H1 (cell line): ENCODE data around the gene DIS3. TPM values are rescaled to one million over a fixed set of nuclear protein-coding genes. Genes with fewer than 3 reads are reported as not detected.

Experiments
- CTCF ChIA-PET: fragments of 300-600 bp; sonication (Branson Sonifier 250); formaldehyde crosslinking; loops from one replicate; lab custom pipeline; 2021; ENCODE audit not compliant: partially characterized antibody; lab: Charles Lee
- POLR2A ChIA-PET: fragments of 300-600 bp; sonication (Branson Sonifier 250); formaldehyde crosslinking; loops from one replicate; lab custom pipeline; 2021; ENCODE audit warnings: inconsistent platforms; ENCODE audit not compliant: partially characterized antibody; lab: Charles Lee
- DNase-seq, 2 experiments: peaks; one replicate each; pipeline versions ENCODE4 v3.0.0 to v3.0.0-alpha.2; 2010 to 2022; ENCODE audit warnings: low spot score in 2 of 2, low read depth in 1 of 2, mixed read lengths in 1 of 2
- FAIRE-seq: peaks from 2 replicates; lab custom pipeline; 2011; peaks lifted over from hg19 to GRCh38; lab: Jason Lieb, UNC
- H2AFZ ChIP-seq: 2 replicates; pipeline ENCODE4 v1.8.1; 2012; ENCODE audit warnings: low read length, inconsistent platforms
- H2AK5ac ChIP-seq: 2 replicates; pipeline ENCODE4 v1.6.1; 2013; ENCODE audit warnings: low read depth, low read length
- H2BK120ac ChIP-seq: replicated peaks from 2 replicates; pipeline ENCODE3; 2013; ENCODE audit warnings: low read depth, low read length, inconsistent platforms
- H2BK12ac ChIP-seq: 2 replicates; pipeline ENCODE4 v1.6.1; 2013; ENCODE audit warnings: low read depth, low read length
- H2BK15ac ChIP-seq: 2 replicates; pipeline ENCODE4 v1.6.1; 2013; ENCODE audit warnings: low read length
- H2BK20ac ChIP-seq: 2 replicates; pipeline ENCODE4 v1.6.1; 2013; ENCODE audit warnings: low read length
- H2BK5ac ChIP-seq: 2 replicates; pipeline ENCODE4 v1.6.1; 2013; ENCODE audit warnings: low read depth, low read length
- H3K14ac ChIP-seq: 2 replicates; pipeline ENCODE4 v1.6.1; 2013; ENCODE audit warnings: inconsistent platforms; ENCODE audit not compliant: insufficient read length
- H3K18ac ChIP-seq: 2 replicates; pipeline ENCODE4 v1.6.1; 2013; ENCODE audit warnings: low read length; ENCODE audit errors: extremely low read depth
- H3K23ac ChIP-seq: 2 replicates; pipeline ENCODE4 v1.6.1; 2013; ENCODE audit warnings: inconsistent platforms; ENCODE audit not compliant: insufficient read length
- H3K23me2 ChIP-seq: 2 replicates; pipeline ENCODE4 v1.6.1; 2013; ENCODE audit warnings: low read depth, low read length
- H3K27ac ChIP-seq: 2 replicates; pipeline ENCODE4 v1.6.1; 2011; ENCODE audit warnings: low read depth, low read length, inconsistent platforms
- H3K27me3 ChIP-seq, 4 experiments: replicated peaks in 1 of 4; 1 replicate in 1 of 4; 2 replicates in 3 of 4; pipeline versions ENCODE4 v1.6.1 to v1.8.1; 2011 to 2013; ENCODE audit warnings: low read length in 3 of 4, mild to moderate bottlenecking in 3 of 4, inconsistent platforms in 2 of 4, mixed read lengths in 2 of 4, moderate library complexity in 1 of 4; ENCODE audit not compliant: control insufficient read depth in 3 of 4, insufficient read depth in 3 of 4; ENCODE audit errors: extremely low read depth in 1 of 4
- H3K36me3 ChIP-seq, 4 experiments: 2 replicates each; pipeline versions ENCODE4 v1.6.1 to v1.8.1; 2011 to 2013; ENCODE audit warnings: mild to moderate bottlenecking in 4 of 4, low read length in 3 of 4, moderate library complexity in 2 of 4, control low read depth in 1 of 4, inconsistent platforms in 1 of 4; ENCODE audit not compliant: insufficient read depth in 4 of 4, control insufficient read depth in 2 of 4
- H3K4ac ChIP-seq: replicated peaks from 2 replicates; pipeline ENCODE3; 2013; ENCODE audit warnings: low read length, low read depth, mixed read lengths, inconsistent platforms; ENCODE audit not compliant: insufficient read length
- H3K4me1 ChIP-seq, 4 experiments: replicated peaks in 1 of 4; 1 replicate in 1 of 4; 2 replicates in 3 of 4; pipeline versions ENCODE4 v1.6.1 to v1.8.1; 2011 to 2013; ENCODE audit warnings: low read length in 3 of 4, inconsistent platforms in 2 of 4, mixed read lengths in 1 of 4; ENCODE audit not compliant: insufficient read depth in 4 of 4, control insufficient read depth in 3 of 4
- H3K4me2 ChIP-seq, 2 experiments: 2 replicates each; pipeline versions ENCODE4 v1.6.1 to v1.8.1; 2011 to 2013; ENCODE audit warnings: low read depth in 2 of 2, low read length in 2 of 2, control low read depth in 1 of 2, inconsistent platforms in 1 of 2, mild to moderate bottlenecking in 1 of 2; ENCODE audit not compliant: insufficient read depth in 1 of 2
- H3K4me3 ChIP-seq, 4 experiments: fragments of 200-600, 300-600 bp in 1 of 4; sonication (generic), shearing (Covaris generic), sonication (Bioruptor Twin) in 1 of 4; 2 replicates each; pipeline versions ENCODE4 v1.5.1 to v1.8.1; 2011 to 2016; ENCODE audit warnings: low read length in 4 of 4, low read depth in 3 of 4, control low read depth in 2 of 4, inconsistent platforms in 2 of 4, mild to moderate bottlenecking in 2 of 4, mixed read lengths in 1 of 4, moderate library complexity in 1 of 4; ENCODE audit not compliant: insufficient read depth in 2 of 4; ENCODE audit errors: extremely low read depth in 1 of 4
- H3K56ac ChIP-seq: replicated peaks from 2 replicates; pipeline ENCODE3; 2013; ENCODE audit warnings: low read depth, mild to moderate bottlenecking, mixed read lengths, low read length, inconsistent platforms; ENCODE audit not compliant: insufficient read length
- H3K79me1 ChIP-seq: 2 replicates; pipeline ENCODE4 v1.6.1; 2013; ENCODE audit warnings: low read depth, low read length, control low read depth
- H3K79me2 ChIP-seq, 2 experiments: 2 replicates each; pipeline versions ENCODE4 v1.6.1 to v1.8.1; 2012 to 2013; ENCODE audit warnings: low read length in 2 of 2, mild to moderate bottlenecking in 2 of 2, inconsistent platforms in 1 of 2; ENCODE audit not compliant: insufficient read depth in 2 of 2, control insufficient read depth in 1 of 2
- H3K9ac ChIP-seq, 4 experiments: replicated peaks in 1 of 4; 1 replicate in 1 of 4; 2 replicates in 3 of 4; pipeline versions ENCODE4 v1.6.1 to v1.8.1; 2011 to 2013; ENCODE audit warnings: low read depth in 3 of 4, low read length in 3 of 4, control low read depth in 2 of 4, mild to moderate bottlenecking in 2 of 4, moderate library complexity in 2 of 4, inconsistent platforms in 1 of 4; ENCODE audit errors: extremely low read depth in 1 of 4
- H3K9me3 ChIP-seq, 2 experiments: 2 replicates each; pipeline versions ENCODE4 v1.6.1 to v1.8.1; 2012 to 2013; ENCODE audit warnings: mild to moderate bottlenecking in 2 of 2, moderate library complexity in 2 of 2, control low read depth in 1 of 2, inconsistent platforms in 1 of 2, low read depth in 1 of 2, low read length in 1 of 2, mixed read lengths in 1 of 2; ENCODE audit not compliant: insufficient read depth in 2 of 2
- H4K20me1 ChIP-seq, 2 experiments: replicated peaks in 1 of 2; 2 replicates each; pipeline versions ENCODE3 to v1.8.1; 2011 to 2013; ENCODE audit warnings: inconsistent platforms in 2 of 2, low read length in 2 of 2, mild to moderate bottlenecking in 1 of 2; ENCODE audit not compliant: insufficient read depth in 2 of 2, control insufficient read depth in 1 of 2
- H4K5ac ChIP-seq: 2 replicates; pipeline ENCODE4 v1.6.1; 2013; ENCODE audit warnings: low read length, low read depth, mixed read lengths, inconsistent platforms; ENCODE audit not compliant: insufficient read length
- H4K8ac ChIP-seq: 2 replicates; pipeline ENCODE4 v1.8.0; 2013; ENCODE audit warnings: mild to moderate bottlenecking, moderate library complexity, low read length, inconsistent platforms; ENCODE audit not compliant: insufficient read depth; ENCODE audit errors: extremely low read depth
- H4K91ac ChIP-seq: replicated peaks from 2 replicates; pipeline ENCODE3; 2013; ENCODE audit warnings: low read length, mixed read lengths, inconsistent platforms; ENCODE audit not compliant: insufficient read length
- BCL11A ChIP-seq, 2 experiments: IDR thresholded peaks; one replicate each; pipeline ENCODE4 v1.6.1; 2011; ENCODE audit warnings: low read depth in 2 of 2, low read length in 2 of 2, mild to moderate bottlenecking in 2 of 2
- CBX8 ChIP-seq: fragments of 300-800, 300-1000 bp; sonication (generic); IDR thresholded peaks from 2 replicates; pipeline ENCODE4 v1.7.1; 2016; ENCODE audit warnings: low read depth, low read length, borderline replicate concordance
- CREB1 ChIP-seq: IDR thresholded peaks from 2 replicates; pipeline ENCODE4 v1.6.1; 2012; ENCODE audit warnings: inconsistent platforms
- KDM5A ChIP-seq: fragments of 200-600 bp; IDR thresholded peaks from 2 replicates; pipeline ENCODE4 v1.7.1; 2012; ENCODE audit warnings: mild to moderate bottlenecking, low read length, inconsistent platforms, mixed read lengths
- POLR2AphosphoS5 ChIP-seq: IDR thresholded peaks from 2 replicates; pipeline ENCODE4 v1.6.1; 2011; ENCODE audit warnings: low read depth, low read length
- SP2 ChIP-seq: IDR thresholded peaks from 2 replicates; pipeline ENCODE4 v1.6.1; 2012; ENCODE audit warnings: mild to moderate bottlenecking, low read length, inconsistent platforms
- SUZ12 ChIP-seq: fragments of 200-600 bp; sonication (generic); IDR thresholded peaks from 2 replicates; pipeline ENCODE4 v1.6.1; 2012; ENCODE audit warnings: mild to moderate bottlenecking, inconsistent platforms, low read length, moderate library complexity, mixed read lengths
- TBP ChIP-seq: IDR thresholded peaks from 2 replicates; pipeline ENCODE4 v1.6.1; 2011; ENCODE audit warnings: low read depth, low read length, improper control_type of control experiment
- WGBS, 2 experiments: shearing (Covaris generic) in 1 of 2; methylation state at CpG; one replicate each; pipeline versions ENCODE4 v1.1.6 to v1.1.7; 2013 to 2015; ENCODE audit warnings: low lambda C conversion rate in 2 of 2, mixed read lengths in 2 of 2, inconsistent platforms in 1 of 2, low coverage in 1 of 2, missing lambda C conversion rate in 1 of 2; ENCODE audit not compliant: insufficient replicate concordance in 2 of 2, insufficient coverage in 1 of 2, insufficient read length in 1 of 2; ENCODE audit errors: extremely low coverage in 1 of 2, missing lambda C conversion rate in 1 of 2; 5-methylcytosine and 5-hydroxymethylcytosine counted together
- polyA plus RNA-seq, 7 experiments: library from polyadenylated mRNA; depleted of rRNA in 3 of 7; stranded (reverse) in 5 of 7; unstranded in 2 of 7; fragments of >200 nt in 5 of 7; fragments of 200-250 nt in 2 of 7; gene quantifications; 1 replicate in 5 of 7; 2 replicates in 1 of 7; 4 replicates in 1 of 7; pipeline versions ENCODE4 v1.2.1 to v1.2.3, GENCODE V29; 2011 to 2013; ENCODE audit warnings: missing spikeins in 2 of 7, mixed read lengths in 2 of 7
- total RNA-seq: library from RNA; stranded (reverse); fragmentation: NEBNext Ultra II Directional; extraction: Animal tissue kit (Norgen Biotek cat#: 25700); gene quantifications from 2 replicates; pipeline ENCODE4 v1.2.1, GENCODE V29; 2021
- TF ChIP-seq, protein P1 (sequence below): IDR thresholded peaks from 2 replicates; pipeline ENCODE4 v1.6.1; 2012; ENCODE audit warnings: low read length, inconsistent platforms
- TF ChIP-seq, protein P2 (sequence below): IDR thresholded peaks from 2 replicates; pipeline ENCODE4 v1.6.1; 2012; ENCODE audit warnings: inconsistent platforms

Gene DIS3
- total and polyA plus RNA-seq, 2 of the 8 experiments (the other 6 are each of a cell fraction or from before 2014, with no cell fraction given) = 10.8 to 39.9 TPM

DNA sequence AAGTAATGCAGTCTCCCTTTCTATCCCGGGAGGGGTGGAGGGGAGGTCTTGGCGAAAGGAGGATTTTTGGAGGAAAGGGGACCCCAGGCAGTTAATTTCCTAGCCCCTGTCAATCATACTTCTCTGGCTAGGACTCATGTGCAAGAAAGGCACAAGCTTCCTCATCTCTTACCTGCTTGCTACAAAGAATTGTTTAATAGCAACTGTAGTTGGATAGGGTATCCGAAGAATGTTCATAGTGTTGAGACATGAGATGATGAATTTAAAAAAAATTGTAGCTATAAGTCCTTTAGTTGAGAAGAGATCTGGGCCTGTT, 53.5 kb downstream of the DIS3 start:
- H3K27ac ChIP-seq = no peak overlapping the region
- H2BK5ac ChIP-seq = no peak overlapping the region
- H2BK20ac ChIP-seq = no peak overlapping the region
- FAIRE-seq (no peak), DNase-seq (no peak)
- peak overlapping the region; percentile 76 to 77 for H3K4me2 ChIP-seq
- H3K4ac ChIP-seq = no peak overlapping the region
- H3K14ac ChIP-seq = no peak overlapping the region
- CTCF ChIA-PET = no interaction called here
- H4K91ac ChIP-seq = no peak overlapping the region
- peak overlapping the region; percentile 69 to 97 (median 90) for H3K4me3 ChIP-seq
- no peak overlapping the region for H4K5ac ChIP-seq
- H3K23ac ChIP-seq = no peak overlapping the region
- H4K20me1 ChIP-seq = peaks cover 2 to 3% of the 10 kb centered on the region in 2 experiments
- no peaks in the 10 kb centered on the region for H3K27me3 ChIP-seq
- H2BK12ac ChIP-seq = no peak overlapping the region
- H3K4me1 ChIP-seq = no peaks in the 10 kb centered on the region
- no peak overlapping the region for H3K56ac ChIP-seq
- no peak overlapping the region for H2BK15ac ChIP-seq
- no peak overlapping the region for H4K8ac ChIP-seq
- TF ChIP-seq SUZ12 = no peak
- no peak for TF ChIP-seq KDM5A
- TF ChIP-seq, protein P1, sequence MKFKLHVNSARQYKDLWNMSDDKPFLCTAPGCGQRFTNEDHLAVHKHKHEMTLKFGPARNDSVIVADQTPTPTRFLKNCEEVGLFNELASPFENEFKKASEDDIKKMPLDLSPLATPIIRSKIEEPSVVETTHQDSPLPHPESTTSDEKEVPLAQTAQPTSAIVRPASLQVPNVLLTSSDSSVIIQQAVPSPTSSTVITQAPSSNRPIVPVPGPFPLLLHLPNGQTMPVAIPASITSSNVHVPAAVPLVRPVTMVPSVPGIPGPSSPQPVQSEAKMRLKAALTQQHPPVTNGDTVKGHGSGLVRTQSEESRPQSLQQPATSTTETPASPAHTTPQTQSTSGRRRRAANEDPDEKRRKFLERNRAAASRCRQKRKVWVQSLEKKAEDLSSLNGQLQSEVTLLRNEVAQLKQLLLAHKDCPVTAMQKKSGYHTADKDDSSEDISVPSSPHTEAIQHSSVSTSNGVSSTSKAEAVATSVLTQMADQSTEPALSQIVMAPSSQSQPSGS = no peak
- TF ChIP-seq, protein P2, sequence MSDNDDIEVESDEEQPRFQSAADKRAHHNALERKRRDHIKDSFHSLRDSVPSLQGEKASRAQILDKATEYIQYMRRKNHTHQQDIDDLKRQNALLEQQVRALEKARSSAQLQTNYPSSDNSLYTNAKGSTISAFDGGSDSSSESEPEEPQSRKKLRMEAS = no peak
- TF ChIP-seq TBP = no peak
- no peak for TF ChIP-seq SP2
- TF ChIP-seq POLR2AphosphoS5 = no peak
- no peak for TF ChIP-seq BCL11A (IDR thresholded peaks at IDR 0.05; ENCODE audit: low read depth in 2 of 2, low read length in 2 of 2)
- TF ChIP-seq CBX8 = no peak
- no peak for TF ChIP-seq CREB1
- H2BK120ac ChIP-seq = no peak overlapping the region
- H3K18ac ChIP-seq = no peak overlapping the region
- 0 out of 2 replicates have a peak overlapping the region, but pooled peaks have one; percentile 47 for H2AFZ ChIP-seq
- POLR2A ChIA-PET = no interaction called here
- H3K79me2 ChIP-seq = peaks cover 0 to 61% of the 10 kb centered on the region in 2 experiments; a peak in 3 of 4 replicates
- peak overlapping the region in 3 of 4 experiments; percentile 48 to 82 (median 81); a peak in 4 of 7 replicates for H3K9ac ChIP-seq
- peaks cover 0 to 17% (median 6%) of the 10 kb centered on the region in 4 experiments; a peak in 7 of 8 replicates for H3K36me3 ChIP-seq
- H3K23me2 ChIP-seq = peaks cover 10% of the 10 kb centered on the region
- no peak overlapping the region for H2AK5ac ChIP-seq
- no peaks in the 10 kb centered on the region for H3K9me3 ChIP-seq
- 35% methylated on average over 3 of the region's 3 CpGs; no CpG with 5 or more reads in 1 of the 2 experiments for WGBS, 2 experiments
- peaks cover 4% of the 10 kb centered on the region; the same call in 1 of the 2 replicates for H3K79me1 ChIP-seq
